Measurements from ENCODE around the gene ABLIM3. TPM values are rescaled to one million over a fixed set of nuclear protein-coding genes. Genes with fewer than 3 reads are reported as not detected.

Gene ABLIM3
- total RNA-seq, 1 experiment from 2014 or later = not detected

GRCh38 chr5:149273237-149273636 is 131.9 kb downstream of the ABLIM3 start:
- Histone ChIP-seq H3K4me1 (0 out of 2 replicates have a peak, but pooled peaks cover 7% of the 10 kb centered on the region), H3K4me3 (ENCODE audit: low read depth, low read length) (no peak overlapping the region), H3K27me3 (replicated peaks; ENCODE audit: control insufficient read depth, insufficient read depth, low read length) (no peaks in the 10 kb centered on the region; the same call in 1 of the 2 replicates), H3K36me3 (ENCODE audit: control insufficient read depth, insufficient read depth, low read length) (no peaks in the 10 kb centered on the region), H3K9me3 (peaks cover 8% of the 10 kb centered on the region)
- no TSS peak for BruUV-seq (replicated peaks)
- H3K27ac Mint-ChIP-seq (ENCODE audit: unreplicated experiment) = no peak overlapping the region
- DNase-seq = no peak
- H3K4me3 Mint-ChIP-seq (ENCODE audit: unreplicated experiment) = no peak overlapping the region
- no peaks in the 10 kb centered on the region for H3K9me3 Mint-ChIP-seq (ENCODE audit: unreplicated experiment)
- H3K27me3 Mint-ChIP-seq (ENCODE audit: insufficient read depth, unreplicated experiment) = peaks cover 28% of the 10 kb centered on the region
- peaks cover 7% of the 10 kb centered on the region for H3K4me1 Mint-ChIP-seq (ENCODE audit: low read depth, unreplicated experiment)
- intact Hi-C loops (cut with micrococcal nuclease; ENCODE audit: unreplicated experiment) = no loop called here
- ChIA-PET CTCF (no interaction called here), POLR2A (no interaction called here)
- H3K36me3 Mint-ChIP-seq (ENCODE audit: insufficient read depth, unreplicated experiment) = peaks cover 8% of the 10 kb centered on the region
- TF ChIP-seq CTCF (IDR thresholded peaks at IDR 0.05; ENCODE audit: insufficient read depth in 1 of 2, low read depth in 1 of 2, low read length in 1 of 2, severe bottlenecking in 1 of 2, unreplicated experiment in 1 of 2) = no peak

- Mint-ChIP-seq H3K36me3 (ENCODE audit: insufficient read depth, unreplicated experiment) (peaks cover 8% of the 10 kb centered on the region), H3K4me3 (ENCODE audit: unreplicated experiment) (no peak overlapping the region), H3K27ac (ENCODE audit: unreplicated experiment) (no peak overlapping the region), H3K27me3 (ENCODE audit: insufficient read depth, unreplicated experiment) (peaks cover 32% of the 10 kb centered on the region), H3K9me3 (ENCODE audit: unreplicated experiment) (no peaks in the 10 kb centered on the region), H3K4me1 (ENCODE audit: low read depth, unreplicated experiment) (peaks cover 7% of the 10 kb centered on the region)
- ChIA-PET CTCF (no interaction called here), POLR2A (no interaction called here)
- no peak for TF ChIP-seq CTCF (IDR thresholded peaks at IDR 0.05; ENCODE audit: insufficient read depth in 1 of 2, low read depth in 1 of 2, low read length in 1 of 2, severe bottlenecking in 1 of 2, unreplicated experiment in 1 of 2)
- Histone ChIP-seq H3K27me3 (replicated peaks; ENCODE audit: control insufficient read depth, insufficient read depth, low read length) (no peaks in the 10 kb centered on the region; the same call in 1 of the 2 replicates), H3K9me3 (peaks cover 4% of the 10 kb centered on the region), H3K4me3 (ENCODE audit: low read depth, low read length) (no peak overlapping the region), H3K36me3 (ENCODE audit: control insufficient read depth, insufficient read depth, low read length) (no peaks in the 10 kb centered on the region), H3K4me1 (0 out of 2 replicates have a peak, but pooled peaks cover 7% of the 10 kb centered on the region)
- no TSS peak for BruUV-seq (replicated peaks)
- intact Hi-C loops (cut with micrococcal nuclease; ENCODE audit: unreplicated experiment) = no loop called here
- no peak for DNase-seq
Measured at GRCh38 chr5:149273950-149274349, 132.7 kb downstream of the ABLIM3 start.

- Histone ChIP-seq H3K9me3 (no peaks in the 10 kb centered on the region), H3K27me3 (replicated peaks; ENCODE audit: control insufficient read depth, insufficient read depth, low read length) (no peaks in the 10 kb centered on the region; the same call in 1 of the 2 replicates), H3K4me3 (ENCODE audit: low read depth, low read length) (no peak overlapping the region), H3K36me3 (ENCODE audit: control insufficient read depth, insufficient read depth, low read length) (no peaks in the 10 kb centered on the region), H3K4me1 (0 out of 2 replicates have a peak, but pooled peaks cover 7% of the 10 kb centered on the region)
- no peak for DNase-seq
- ChIA-PET CTCF (interaction anchor here (0.7 kb wide), 1 partner anchor 28 kb away, joined by 5 read pairs; no protein-coding TSS in a partner anchor), POLR2A (no interaction called here)
- peaks cover 8% of the 10 kb centered on the region for H3K36me3 Mint-ChIP-seq (ENCODE audit: insufficient read depth, unreplicated experiment)
- H3K4me3 Mint-ChIP-seq (ENCODE audit: unreplicated experiment) = no peak overlapping the region
- intact Hi-C loops (cut with micrococcal nuclease; ENCODE audit: unreplicated experiment) = no loop called here
- H3K9me3 Mint-ChIP-seq (ENCODE audit: unreplicated experiment) = no peaks in the 10 kb centered on the region
- no peak overlapping the region for H3K27ac Mint-ChIP-seq (ENCODE audit: unreplicated experiment)
- H3K27me3 Mint-ChIP-seq (ENCODE audit: insufficient read depth, unreplicated experiment) = peaks cover 35% of the 10 kb centered on the region
- BruUV-seq (replicated peaks) = no TSS peak
- no peak for TF ChIP-seq CTCF (IDR thresholded peaks at IDR 0.05; ENCODE audit: insufficient read depth in 1 of 2, low read depth in 1 of 2, low read length in 1 of 2, severe bottlenecking in 1 of 2, unreplicated experiment in 1 of 2)
- peaks cover 7% of the 10 kb centered on the region for H3K4me1 Mint-ChIP-seq (ENCODE audit: low read depth, unreplicated experiment)
Measured at GRCh38 chr5:149274939-149275338, 133.6 kb downstream of the ABLIM3 start.

All from Caco-2 (cell line).